Trophoblast cell (in vitro differentiated cells and primary cell): ENCODE results near the gene SKAP1.

Experiments used
- DNase-seq, 2 donors: peaks; one replicate each; pipeline ENCODE4 v3.0.0-alpha.2; 2016
- H2AFZ ChIP-seq: 2 replicates; pipeline ENCODE4 v1.6.1; 2013; ENCODE audit warnings: low read length, moderate library complexity, mild to moderate bottlenecking; ENCODE audit not compliant: insufficient read depth, poor library complexity
- H2AK5ac ChIP-seq: 2 replicates; pipeline ENCODE4 v1.6.1; 2013; ENCODE audit warnings: mild to moderate bottlenecking, low read length
- H2BK120ac ChIP-seq: 2 replicates; pipeline ENCODE4 v1.6.1; 2013; ENCODE audit warnings: low read length, mild to moderate bottlenecking, moderate library complexity; ENCODE audit not compliant: insufficient read depth, poor library complexity
- H2BK12ac ChIP-seq: 2 replicates; pipeline ENCODE4 v1.6.1; 2013; ENCODE audit warnings: mild to moderate bottlenecking, low read length, moderate library complexity
- H2BK5ac ChIP-seq: 2 replicates; pipeline ENCODE4 v1.6.1; 2013; ENCODE audit warnings: low read length, low read depth, moderate library complexity, mild to moderate bottlenecking; ENCODE audit not compliant: poor library complexity
- H3K14ac ChIP-seq: 2 replicates; pipeline ENCODE4 v1.6.1; 2013; ENCODE audit warnings: mild to moderate bottlenecking, low read length
- H3K18ac ChIP-seq: 2 replicates; pipeline ENCODE4 v1.6.1; 2013; ENCODE audit warnings: mild to moderate bottlenecking, low read length
- H3K23ac ChIP-seq: 2 replicates; pipeline ENCODE4 v1.6.1; 2013; ENCODE audit warnings: low read length
- H3K27ac ChIP-seq: 2 replicates; pipeline ENCODE4 v1.5.1; 2013; ENCODE audit warnings: low read depth, mild to moderate bottlenecking, inconsistent platforms, low read length, moderate library complexity
- H3K27me3 ChIP-seq: 2 replicates; pipeline ENCODE4 v1.6.1; 2013; ENCODE audit warnings: inconsistent platforms, mild to moderate bottlenecking, low read length, moderate library complexity; ENCODE audit not compliant: insufficient read depth
- H3K36me3 ChIP-seq, 2 experiments: 1 replicate in 1 of 2; 2 replicates in 1 of 2; pipeline ENCODE4 v1.6.1; 2013; ENCODE audit warnings: low read length in 2 of 2, mild to moderate bottlenecking in 2 of 2, moderate library complexity in 1 of 2; ENCODE audit not compliant: insufficient read depth in 2 of 2, control insufficient read depth in 1 of 2
- H3K4ac ChIP-seq: 2 replicates; pipeline ENCODE4 v1.6.1; 2013; ENCODE audit warnings: low read depth, mild to moderate bottlenecking, low read length, moderate library complexity
- H3K4me1 ChIP-seq, 2 experiments: 1 replicate in 1 of 2; 2 replicates in 1 of 2; pipeline ENCODE4 v1.6.1; 2013; ENCODE audit warnings: low read length in 2 of 2, mild to moderate bottlenecking in 2 of 2, moderate library complexity in 1 of 2; ENCODE audit not compliant: insufficient read depth in 2 of 2, control insufficient read depth in 1 of 2
- H3K4me2 ChIP-seq: 2 replicates; pipeline ENCODE4 v1.6.1; 2013; ENCODE audit warnings: inconsistent platforms, mild to moderate bottlenecking, low read length, moderate library complexity
- H3K4me3 ChIP-seq: 2 replicates; pipeline ENCODE4 v1.5.1; 2013; ENCODE audit warnings: mild to moderate bottlenecking, low read depth, low read length, inconsistent platforms
- H3K79me1 ChIP-seq: one replicate; pipeline ENCODE4 v1.6.1; 2013; ENCODE audit warnings: low read length
- H3K79me2 ChIP-seq: 2 replicates; pipeline ENCODE4 v1.6.1; 2013; ENCODE audit warnings: low read length, mild to moderate bottlenecking; ENCODE audit not compliant: control insufficient read depth, insufficient read depth, poor library complexity
- H3K9ac ChIP-seq: 2 replicates; pipeline ENCODE4 v1.6.1; 2013; ENCODE audit warnings: mild to moderate bottlenecking, low read length
- H3K9me3 ChIP-seq: 2 replicates; pipeline ENCODE4 v1.6.1; 2013; ENCODE audit warnings: low read depth, mild to moderate bottlenecking, control low read depth, inconsistent platforms, low read length; ENCODE audit not compliant: insufficient read depth
- H4K12ac ChIP-seq: 2 replicates; pipeline ENCODE4 v1.6.1; 2013; ENCODE audit warnings: low read depth, mild to moderate bottlenecking, low read length, moderate library complexity
- H4K8ac ChIP-seq: 2 replicates; pipeline ENCODE4 v1.6.1; 2013; ENCODE audit warnings: low read depth, mild to moderate bottlenecking, low read length, moderate library complexity
- H4K91ac ChIP-seq: one replicate; pipeline ENCODE4 v1.6.1; 2013; ENCODE audit warnings: low read depth, mild to moderate bottlenecking, low read length, moderate library complexity
- WGBS: extraction: QIAGEN DNeasy Blood & Tissue Kit; methylation state at CpG from one replicate; pipeline ENCODE4 v1.1.7; 2013; ENCODE audit warnings: missing lambda C conversion rate; ENCODE audit not compliant: insufficient read length, insufficient coverage; ENCODE audit errors: extremely low coverage; 5-methylcytosine and 5-hydroxymethylcytosine counted together

SKAP1 gene

GRCh38 chr17:48375356-48375755 lies 54.7 kb downstream of the SKAP1 start:
- Histone ChIP-seq H3K18ac (no peak overlapping the region), H4K12ac (no peak overlapping the region), H4K91ac (no peak overlapping the region), H4K8ac (no peak overlapping the region), H3K23ac (no peak overlapping the region), H2AK5ac (no peak overlapping the region), H3K36me3 (no peaks in the 10 kb centered on the region), H3K79me1 (no peaks in the 10 kb centered on the region), H3K4me2 (no peak overlapping the region), H3K4ac (no peak overlapping the region), H3K79me2 (no peaks in the 10 kb centered on the region), H3K4me1 (no peaks in the 10 kb centered on the region), H2BK120ac (no peak overlapping the region), H2BK5ac (no peak overlapping the region), H3K4me3 (no peak overlapping the region), H3K27ac (no peak overlapping the region), H3K9me3 (no peaks in the 10 kb centered on the region), H2AFZ (no peak overlapping the region), H3K27me3 (no peaks in the 10 kb centered on the region), H3K14ac (no peak overlapping the region), H2BK12ac (no peak overlapping the region), H3K9ac (no peak overlapping the region)
- DNase-seq, result no peak
- WGBS, result no CpG with 5 or more reads among the region's 1 CpG

- no CpG with 5 or more reads among the region's 1 CpG for WGBS
- Histone ChIP-seq H3K4ac (no peak overlapping the region), H3K4me3 (no peak overlapping the region), H3K36me3 (no peaks in the 10 kb centered on the region), H2AFZ (no peak overlapping the region), H3K4me1 (no peaks in the 10 kb centered on the region), H2BK120ac (no peak overlapping the region), H3K79me2 (no peaks in the 10 kb centered on the region), H2BK5ac (no peak overlapping the region), H2AK5ac (no peak overlapping the region), H4K91ac (no peak overlapping the region), H3K9me3 (no peaks in the 10 kb centered on the region), H3K27ac (no peak overlapping the region), H3K18ac (no peak overlapping the region), H3K27me3 (no peaks in the 10 kb centered on the region), H3K23ac (no peak overlapping the region), H3K4me2 (no peak overlapping the region), H2BK12ac (no peak overlapping the region), H3K79me1 (no peaks in the 10 kb centered on the region), H4K12ac (no peak overlapping the region), H3K14ac (no peak overlapping the region), H3K9ac (no peak overlapping the region), H4K8ac (no peak overlapping the region)
- peak; percentile 49 to 58 for DNase-seq
Measured at GRCh38 chr17:48374650-48375230, 55.3 kb downstream of the SKAP1 start.

GRCh38 chr17:48373883-48374282 lies 56.1 kb downstream of the SKAP1 start:
- Histone ChIP-seq H4K12ac (no peak overlapping the region), H4K91ac (no peak overlapping the region), H4K8ac (no peak overlapping the region), H3K4ac (no peak overlapping the region), H2AFZ (no peak overlapping the region), H2BK12ac (no peak overlapping the region), H2AK5ac (no peak overlapping the region), H3K27ac (no peak overlapping the region), H3K18ac (no peak overlapping the region), H3K14ac (no peak overlapping the region), H3K9me3 (no peaks in the 10 kb centered on the region), H3K79me1 (no peaks in the 10 kb centered on the region), H3K4me2 (no peak overlapping the region), H3K79me2 (no peaks in the 10 kb centered on the region), H3K4me1 (no peaks in the 10 kb centered on the region), H3K36me3 (no peaks in the 10 kb centered on the region), H3K23ac (no peak overlapping the region), H3K27me3 (no peaks in the 10 kb centered on the region), H3K9ac (no peak overlapping the region), H2BK5ac (no peak overlapping the region), H2BK120ac (no peak overlapping the region), H3K4me3 (no peak overlapping the region)
- no peak for DNase-seq
- WGBS, result no CpG with 5 or more reads among the region's 3 CpGs

- Histone ChIP-seq H3K27me3 (no peaks in the 10 kb centered on the region), H3K14ac (no peak overlapping the region), H3K18ac (no peak overlapping the region), H2AK5ac (no peak overlapping the region), H3K4me2 (no peak overlapping the region), H4K91ac (no peak overlapping the region), H2AFZ (no peak overlapping the region), H3K79me2 (no peaks in the 10 kb centered on the region), H2BK12ac (no peak overlapping the region), H3K79me1 (no peaks in the 10 kb centered on the region), H4K8ac (no peak overlapping the region), H3K4me3 (no peak overlapping the region), H3K27ac (no peak overlapping the region), H3K9me3 (no peaks in the 10 kb centered on the region), H2BK120ac (no peak overlapping the region), H4K12ac (no peak overlapping the region), H2BK5ac (no peak overlapping the region), H3K23ac (no peak overlapping the region), H3K9ac (no peak overlapping the region), H3K4ac (no peak overlapping the region), H3K36me3 (no peaks in the 10 kb centered on the region), H3K4me1 (no peaks in the 10 kb centered on the region)
- DNase-seq, result no peak
- no CpG with 5 or more reads among the region's 2 CpGs for WGBS
Measured at GRCh38 chr17:48373130-48373830, 56.7 kb downstream of the SKAP1 start.
